NB4 (cell line): ENCODE data around the gene TRIM48.
"Not testable (repeated sequence)": the region's sequence is repeated elsewhere in the genome, so short reads cannot be mapped to it uniquely, and the experiment has no call there.

ENCODE experiments used
- MYC ChIP-seq: IDR thresholded peaks from 2 replicates; pipeline ENCODE4 v1.6.1; 2011; ENCODE audit warnings: low read depth, low read length
- TF ChIP-seq, protein P1 (sequence below): IDR thresholded peaks from one replicate; pipeline ENCODE4 v1.5.1; 2012; ENCODE audit warnings: low read depth, low read length
- TF ChIP-seq, protein P2 (sequence below): IDR thresholded peaks from 2 replicates; pipeline ENCODE4 v1.6.1; 2011; ENCODE audit warnings: low read depth, low read length

DNA sequence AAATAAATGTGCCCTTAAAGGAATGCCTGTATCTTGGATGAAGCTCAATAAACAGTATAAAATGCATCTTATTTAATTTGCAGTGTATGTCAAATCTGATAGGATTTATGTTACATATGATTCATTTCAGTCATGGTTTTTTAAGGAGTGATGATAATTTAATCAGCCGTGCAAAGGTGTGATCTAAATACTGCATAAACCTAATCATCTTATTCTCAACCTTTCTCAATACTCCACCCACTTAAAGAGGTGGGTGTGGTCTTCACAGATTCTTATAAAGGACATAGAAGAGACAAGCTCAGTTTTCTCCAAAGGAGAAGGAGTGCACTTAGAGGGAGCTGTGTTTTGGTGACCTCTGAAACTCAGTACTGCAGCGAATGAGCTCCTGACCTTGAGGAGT, at the start of gene TRIM48:
- TF ChIP-seq, protein P1, sequence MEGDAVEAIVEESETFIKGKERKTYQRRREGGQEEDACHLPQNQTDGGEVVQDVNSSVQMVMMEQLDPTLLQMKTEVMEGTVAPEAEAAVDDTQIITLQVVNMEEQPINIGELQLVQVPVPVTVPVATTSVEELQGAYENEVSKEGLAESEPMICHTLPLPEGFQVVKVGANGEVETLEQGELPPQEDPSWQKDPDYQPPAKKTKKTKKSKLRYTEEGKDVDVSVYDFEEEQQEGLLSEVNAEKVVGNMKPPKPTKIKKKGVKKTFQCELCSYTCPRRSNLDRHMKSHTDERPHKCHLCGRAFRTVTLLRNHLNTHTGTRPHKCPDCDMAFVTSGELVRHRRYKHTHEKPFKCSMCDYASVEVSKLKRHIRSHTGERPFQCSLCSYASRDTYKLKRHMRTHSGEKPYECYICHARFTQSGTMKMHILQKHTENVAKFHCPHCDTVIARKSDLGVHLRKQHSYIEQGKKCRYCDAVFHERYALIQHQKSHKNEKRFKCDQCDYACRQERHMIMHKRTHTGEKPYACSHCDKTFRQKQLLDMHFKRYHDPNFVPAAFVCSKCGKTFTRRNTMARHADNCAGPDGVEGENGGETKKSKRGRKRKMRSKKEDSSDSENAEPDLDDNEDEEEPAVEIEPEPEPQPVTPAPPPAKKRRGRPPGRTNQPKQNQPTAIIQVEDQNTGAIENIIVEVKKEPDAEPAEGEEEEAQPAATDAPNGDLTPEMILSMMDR: not testable (repeated sequence)
- TF ChIP-seq, protein P2, sequence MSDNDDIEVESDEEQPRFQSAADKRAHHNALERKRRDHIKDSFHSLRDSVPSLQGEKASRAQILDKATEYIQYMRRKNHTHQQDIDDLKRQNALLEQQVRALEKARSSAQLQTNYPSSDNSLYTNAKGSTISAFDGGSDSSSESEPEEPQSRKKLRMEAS: not testable (repeated sequence)
- not testable (repeated sequence) for TF ChIP-seq MYC
